Stimulated activated CD8-positive, alpha-beta memory T cell treated with anti-CD3 and anti-CD28 coated beads, Interleukin-4, amount 100 ng/mL, for 1 hour (primary cell): ENCODE data around the gene METTL9.
A peak's percentile ranks its signal among the peaks of the same experiment; 100 is the strongest.
"Not testable (repeated sequence)": the region's sequence is repeated elsewhere in the genome, so short reads cannot be mapped to it uniquely, and the experiment has no call there.

Experiments
- DNase-seq, 2 donors: peaks; one replicate each; pipeline ENCODE4 v3.0.0-alpha.2; 2020; ENCODE audit warnings: low read depth in 2 of 2, low spot score in 1 of 2

Gene METTL9

DNA sequence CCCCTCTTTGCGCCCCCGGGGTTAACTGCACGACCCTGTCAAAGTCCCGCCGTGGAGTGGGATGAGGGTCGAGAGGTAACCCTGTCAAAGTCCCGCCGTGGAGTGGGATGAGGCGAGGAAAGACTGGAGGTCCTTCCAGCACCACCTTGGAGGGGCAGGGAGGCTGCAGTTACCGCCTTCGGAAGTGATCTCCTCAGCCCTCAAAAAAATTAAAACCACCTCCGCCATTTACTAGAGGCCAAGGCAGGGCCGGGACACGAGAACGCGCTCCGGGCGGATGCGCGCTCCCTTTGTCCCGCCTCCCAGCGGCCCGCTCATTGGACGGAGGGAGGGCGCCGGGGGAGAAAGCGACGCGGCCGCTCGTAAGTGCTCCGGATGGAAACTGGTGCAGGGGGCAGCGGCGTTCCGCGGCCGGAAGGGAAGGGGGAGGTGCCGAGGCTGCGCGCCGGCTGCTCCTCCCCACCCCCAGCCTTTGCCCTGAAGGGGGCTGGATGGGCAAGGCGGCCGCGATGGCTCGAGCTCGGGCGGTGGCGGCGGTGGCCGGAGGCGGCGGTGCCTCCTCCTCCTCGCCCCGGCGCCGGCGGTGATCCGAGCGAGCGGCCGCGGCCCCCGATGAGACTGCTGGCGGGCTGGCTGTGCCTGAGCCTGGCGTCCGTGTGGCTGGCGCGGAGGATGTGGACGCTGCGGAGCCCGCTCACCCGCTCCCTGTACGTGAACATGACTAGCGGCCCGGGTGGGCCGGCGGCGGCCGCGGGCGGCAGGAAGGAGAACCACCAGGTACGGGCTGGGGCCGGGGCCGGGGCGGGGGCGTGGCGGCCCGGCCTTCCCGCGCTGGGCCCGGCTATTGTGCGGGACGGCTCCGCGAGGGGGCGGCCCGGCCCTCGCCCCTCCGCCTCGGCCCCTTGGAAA, at the start of gene METTL9:
METTL9 (plus strand) TSS at position 456 of the 909 bp plus-strand sequence; CDS start at position 613, 157 bp downstream.
- peak; percentile 84 to 92 for DNase-seq

- not testable (repeated sequence) for DNase-seq
Observed at GRCh38 chr16:21549975-21550374, 49.4 kb upstream of the METTL9 start.

DNA sequence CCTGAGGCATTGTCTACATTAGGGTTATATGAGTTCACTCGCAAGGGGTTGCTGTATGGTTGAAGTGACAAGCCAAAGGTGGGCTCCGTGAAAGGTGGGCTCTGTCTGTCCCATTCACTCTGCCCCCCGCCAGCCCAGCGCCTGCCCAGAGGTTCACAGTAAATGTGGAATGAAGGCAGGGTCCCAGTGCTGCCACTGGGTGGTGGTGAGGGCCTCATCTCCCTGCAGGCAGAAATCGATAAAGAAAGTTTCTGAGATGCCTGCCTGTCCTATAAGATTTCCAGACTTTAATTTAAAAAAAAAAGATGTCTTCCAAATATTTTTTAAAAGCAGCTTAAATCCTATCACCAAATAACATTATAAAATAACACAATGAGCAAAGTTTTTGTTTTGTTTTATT, 48.9 kb upstream of the METTL9 start:
- not testable (repeated sequence) for DNase-seq

DNA sequence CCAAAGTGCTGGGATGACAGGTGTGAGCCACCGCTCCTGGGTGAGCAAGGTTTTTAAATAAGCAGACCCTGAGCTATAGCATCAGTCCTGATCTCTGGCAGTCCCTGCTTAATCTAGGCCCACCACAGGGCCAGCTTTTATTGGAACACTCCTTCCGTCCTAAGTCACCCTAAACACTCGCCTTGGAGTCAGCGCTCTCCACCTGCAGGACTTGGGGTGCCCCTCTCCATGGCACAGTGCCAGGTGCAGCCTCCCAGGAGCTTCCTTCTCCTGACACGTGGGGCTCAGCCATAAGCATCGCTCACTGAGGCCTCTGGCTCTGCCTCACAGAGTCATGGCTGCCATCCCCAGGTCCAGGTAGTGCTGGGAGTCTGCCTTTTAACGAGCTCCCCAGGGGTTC, 48.3 kb upstream of the METTL9 start:
- not testable (repeated sequence) for DNase-seq

- not testable (repeated sequence) for DNase-seq
Observed at GRCh38 chr16:21551600-21551999, 47.8 kb upstream of the METTL9 start.

DNA sequence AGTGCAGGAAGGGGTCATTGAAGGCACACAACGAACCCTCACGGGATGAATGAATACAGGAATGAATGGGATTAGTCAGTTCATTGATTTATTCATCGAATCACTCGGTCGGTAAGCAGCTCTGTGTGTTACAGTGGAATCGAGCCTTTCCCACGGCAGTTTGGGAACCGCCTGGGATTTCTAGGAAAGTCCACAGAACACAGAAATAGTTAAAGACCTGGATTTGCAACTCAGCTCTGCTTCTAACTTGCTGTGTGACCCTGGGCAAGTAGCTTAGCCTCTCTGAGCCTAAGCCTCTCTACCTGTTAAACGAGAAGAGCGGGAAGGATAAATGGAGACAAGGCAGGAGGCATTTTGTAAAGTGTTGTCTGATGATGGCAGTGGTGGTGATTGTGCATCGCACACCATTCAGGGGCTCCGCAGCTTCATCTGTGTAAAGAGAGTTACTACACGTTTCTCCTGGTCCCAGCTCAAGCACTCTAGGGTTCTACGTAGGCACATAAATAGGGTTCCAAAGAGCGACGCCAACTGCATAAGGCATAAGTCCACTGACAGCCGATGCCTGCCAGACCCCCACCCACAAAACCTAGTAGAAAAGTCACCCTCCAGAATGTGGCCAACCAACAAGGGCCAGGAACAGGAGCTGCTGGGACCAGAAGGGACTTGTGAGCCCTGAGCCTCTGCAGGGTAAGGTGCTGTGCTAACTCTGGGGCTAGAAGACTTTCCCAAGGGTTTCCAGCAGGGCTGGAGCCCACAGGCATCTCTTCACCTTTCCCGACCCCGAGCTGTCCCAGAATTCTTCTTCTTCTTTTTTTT, 45.7 kb upstream of the METTL9 start:
- DNase-seq = not testable (repeated sequence)

DNA sequence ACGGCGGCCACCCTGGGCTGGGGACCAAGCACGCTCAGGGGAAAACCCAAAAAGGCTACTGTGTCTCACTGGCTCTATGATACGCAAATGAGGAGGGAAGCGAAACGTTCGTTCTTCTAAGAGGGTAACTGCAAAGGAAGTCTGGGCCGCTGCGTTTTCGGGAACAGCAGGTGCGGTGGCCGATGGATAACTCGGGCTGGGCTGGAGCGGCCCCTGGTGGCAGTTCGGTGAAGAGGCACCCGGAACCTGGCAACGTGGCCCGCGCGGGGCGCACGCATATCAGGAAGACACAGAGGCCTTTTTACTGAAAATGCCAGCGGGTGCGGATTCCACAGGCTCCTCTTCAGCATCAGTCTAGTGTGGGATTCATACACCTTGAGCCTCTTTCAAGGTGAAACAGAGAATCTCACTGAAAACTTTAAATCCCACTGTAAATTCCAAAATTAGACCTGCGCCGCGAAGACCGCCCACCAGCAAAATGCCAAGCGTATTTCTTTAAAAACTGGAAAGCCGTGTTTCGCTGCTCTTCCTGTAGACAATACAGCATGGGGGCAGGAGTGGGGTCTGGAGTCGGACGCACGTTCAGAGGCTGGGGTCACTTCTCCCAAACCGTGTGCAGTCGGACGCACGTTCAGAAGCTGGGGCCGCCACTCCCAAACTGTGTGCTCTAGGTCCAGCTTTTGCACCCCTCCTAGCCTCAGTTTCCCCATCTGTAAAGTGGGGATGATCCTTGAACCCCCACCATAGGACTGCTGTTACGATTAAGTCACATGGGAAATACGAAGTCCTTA, 44.4 kb upstream of the METTL9 start:
- peak; percentile 82 to 90 for DNase-seq

DNA sequence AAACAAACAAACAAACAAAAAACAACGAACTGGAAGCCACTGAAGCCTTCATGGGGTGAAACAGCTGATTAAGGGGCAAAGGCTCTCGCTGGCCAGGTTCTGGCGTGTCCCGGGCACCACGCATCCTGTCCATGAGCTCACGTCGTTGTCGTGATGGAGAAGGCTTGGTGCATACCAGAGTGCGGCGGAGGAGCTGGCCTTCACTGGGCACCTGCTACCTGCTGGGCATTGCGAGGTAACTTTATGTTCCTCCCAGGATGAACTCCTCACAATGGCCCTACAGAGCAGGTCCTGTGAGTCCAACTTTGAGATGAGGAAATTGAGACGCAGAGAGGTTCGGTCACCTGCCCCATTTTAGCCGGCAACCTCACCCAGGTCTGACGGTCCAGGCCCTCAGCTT, 43.8 kb upstream of the METTL9 start:
- DNase-seq = not testable (repeated sequence)

DNA sequence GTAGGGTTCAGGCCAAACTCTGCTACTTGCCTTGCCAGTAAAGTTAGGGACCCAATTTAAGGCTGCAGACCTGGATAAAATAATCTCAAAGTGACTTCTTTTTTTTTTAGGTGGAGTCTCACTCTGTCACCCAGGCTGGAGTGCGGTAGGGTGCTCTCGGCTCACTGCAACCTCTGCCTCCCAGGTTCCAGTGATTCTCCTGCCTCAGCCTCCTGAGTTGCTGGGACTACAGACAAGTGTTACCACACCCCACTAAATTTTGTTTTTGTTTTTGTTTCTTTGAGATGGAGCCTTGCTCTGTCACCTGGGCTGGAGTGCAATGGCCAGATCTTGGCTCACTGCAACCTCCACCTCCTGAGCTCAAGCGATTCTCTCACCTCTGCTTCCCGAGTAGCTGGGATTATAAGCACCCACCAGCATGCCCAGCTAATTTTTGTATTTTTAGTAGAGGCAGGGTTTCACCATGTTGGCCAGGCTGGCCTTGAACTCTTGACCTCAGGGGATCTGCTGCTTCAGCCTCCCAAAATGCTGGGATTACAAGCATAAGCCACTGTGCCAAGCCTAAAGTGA, 43.3 kb upstream of the METTL9 start:
- not testable (repeated sequence) for DNase-seq

- not testable (repeated sequence) for DNase-seq
Observed at GRCh38 chr16:21556651-21557241, 42.6 kb upstream of the METTL9 start.

GRCh38 chr16:21560462-21560861, 38.9 kb upstream of the METTL9 start:
- DNase-seq = no peak

- no peak for DNase-seq
Observed at GRCh38 chr16:21563676-21564075, 35.7 kb upstream of the METTL9 start.

- DNase-seq = not testable (repeated sequence)
Observed at GRCh38 chr16:21564367-21564766, 35.0 kb upstream of the METTL9 start.

DNA sequence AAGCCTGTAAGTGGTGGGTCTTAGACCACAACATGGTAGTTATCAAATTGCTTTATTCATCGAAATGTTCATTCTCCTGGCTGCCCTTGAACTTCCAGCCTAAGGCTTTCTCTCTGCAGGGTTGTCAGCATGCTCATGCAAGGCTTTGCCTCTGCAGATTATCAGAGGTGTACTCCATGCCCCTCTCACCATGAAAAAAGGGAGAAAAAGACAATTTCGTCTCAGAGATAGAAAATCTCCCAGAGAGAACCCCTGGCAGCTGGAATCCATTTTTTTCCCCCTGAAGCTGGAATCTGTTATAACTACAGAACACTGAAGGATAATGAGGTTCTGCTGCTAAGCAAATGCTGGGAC, 33.9 kb upstream of the METTL9 start:
- no peak for DNase-seq

- no peak for DNase-seq
Observed at GRCh38 chr16:21565861-21566669, 33.3 kb upstream of the METTL9 start.

DNA sequence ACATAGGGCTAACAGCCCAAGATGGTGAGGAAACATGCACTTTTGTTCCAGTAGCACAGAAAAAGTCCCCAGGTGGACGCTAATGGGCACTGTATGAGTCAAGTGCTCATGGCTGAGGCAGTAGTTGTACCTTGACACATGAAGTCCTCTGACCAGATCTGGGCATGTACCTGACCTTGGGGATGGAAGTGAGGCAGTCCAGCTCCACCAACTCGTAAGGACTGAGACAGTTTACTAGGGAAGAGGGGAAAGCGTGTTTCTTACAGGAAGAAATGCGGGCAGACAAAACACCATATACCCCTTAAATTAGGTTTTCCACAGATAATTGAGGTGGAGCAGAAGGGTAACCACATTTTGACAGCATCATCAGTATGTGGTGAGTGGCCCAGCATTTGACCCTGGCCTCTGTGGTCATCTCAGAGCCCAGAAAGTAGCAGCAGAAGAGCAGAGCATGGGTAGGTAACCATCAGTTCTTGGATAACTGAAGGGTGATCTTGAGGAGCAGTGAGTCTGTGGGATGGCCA, 32.4 kb upstream of the METTL9 start:
- no peak for DNase-seq

GRCh38 chr16:21567496-21567895, 31.9 kb upstream of the METTL9 start:
- not testable (repeated sequence) for DNase-seq

- DNase-seq = no peak
Observed at GRCh38 chr16:21568502-21569189, 30.7 kb upstream of the METTL9 start.

GRCh38 chr16:21570676-21571017, 28.7 kb upstream of the METTL9 start:
- no peak for DNase-seq
